GM13976 (cell line): ENCODE data around the gene DCLK3.

Source experiments
- DNase-seq: peaks from one replicate; pipeline ENCODE4 v3.0.0; 2012; ENCODE audit warnings: low spot score
- in situ Hi-C: fragments of 300-500 bp; cut with MboI; formaldehyde crosslinking; loops from one replicate; pipeline ENCODE4 v1.12.0; 2022; ENCODE audit warnings: low sequenced_read_pairs, mixed read lengths, inconsistent platforms; ENCODE audit not compliant: unreplicated experiment
- TF ChIP-seq, protein P1 (sequence below): IDR thresholded peaks from 2 replicates; pipeline ENCODE4 v1.5.1; 2012; ENCODE audit warnings: borderline replicate concordance, mild to moderate bottlenecking; ENCODE audit not compliant: insufficient read depth; ENCODE audit errors: extremely low read depth, missing control alignments, control extremely low read depth

Gene DCLK3

DNA sequence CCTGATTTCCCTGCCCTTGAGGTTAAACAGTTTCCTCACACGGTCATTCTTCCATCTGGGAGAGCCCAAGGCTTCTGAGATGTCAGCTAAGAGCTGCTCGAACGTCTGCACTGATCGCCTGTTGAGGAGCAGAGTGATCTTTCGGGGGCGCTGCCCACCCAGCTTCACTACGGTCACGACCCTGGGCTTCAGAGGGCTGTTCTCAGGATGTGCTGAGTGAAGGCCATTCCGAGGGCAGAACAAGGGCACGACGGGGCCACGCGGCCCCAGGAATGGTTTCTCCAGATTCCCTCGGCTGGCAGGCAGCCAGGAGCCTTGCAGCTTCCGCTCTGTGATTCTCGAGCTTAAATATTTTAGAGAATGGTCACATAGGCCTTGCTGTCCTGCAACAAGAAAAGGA, 25.7 kb downstream of the DCLK3 start:
- TF ChIP-seq, protein P1, sequence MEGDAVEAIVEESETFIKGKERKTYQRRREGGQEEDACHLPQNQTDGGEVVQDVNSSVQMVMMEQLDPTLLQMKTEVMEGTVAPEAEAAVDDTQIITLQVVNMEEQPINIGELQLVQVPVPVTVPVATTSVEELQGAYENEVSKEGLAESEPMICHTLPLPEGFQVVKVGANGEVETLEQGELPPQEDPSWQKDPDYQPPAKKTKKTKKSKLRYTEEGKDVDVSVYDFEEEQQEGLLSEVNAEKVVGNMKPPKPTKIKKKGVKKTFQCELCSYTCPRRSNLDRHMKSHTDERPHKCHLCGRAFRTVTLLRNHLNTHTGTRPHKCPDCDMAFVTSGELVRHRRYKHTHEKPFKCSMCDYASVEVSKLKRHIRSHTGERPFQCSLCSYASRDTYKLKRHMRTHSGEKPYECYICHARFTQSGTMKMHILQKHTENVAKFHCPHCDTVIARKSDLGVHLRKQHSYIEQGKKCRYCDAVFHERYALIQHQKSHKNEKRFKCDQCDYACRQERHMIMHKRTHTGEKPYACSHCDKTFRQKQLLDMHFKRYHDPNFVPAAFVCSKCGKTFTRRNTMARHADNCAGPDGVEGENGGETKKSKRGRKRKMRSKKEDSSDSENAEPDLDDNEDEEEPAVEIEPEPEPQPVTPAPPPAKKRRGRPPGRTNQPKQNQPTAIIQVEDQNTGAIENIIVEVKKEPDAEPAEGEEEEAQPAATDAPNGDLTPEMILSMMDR: no peak
- no peak for DNase-seq
- in situ Hi-C loops: loop anchor here (25.0 kb wide), 2 partner anchors 224 to 474 kb away; no protein-coding TSS in a partner anchor

DNA sequence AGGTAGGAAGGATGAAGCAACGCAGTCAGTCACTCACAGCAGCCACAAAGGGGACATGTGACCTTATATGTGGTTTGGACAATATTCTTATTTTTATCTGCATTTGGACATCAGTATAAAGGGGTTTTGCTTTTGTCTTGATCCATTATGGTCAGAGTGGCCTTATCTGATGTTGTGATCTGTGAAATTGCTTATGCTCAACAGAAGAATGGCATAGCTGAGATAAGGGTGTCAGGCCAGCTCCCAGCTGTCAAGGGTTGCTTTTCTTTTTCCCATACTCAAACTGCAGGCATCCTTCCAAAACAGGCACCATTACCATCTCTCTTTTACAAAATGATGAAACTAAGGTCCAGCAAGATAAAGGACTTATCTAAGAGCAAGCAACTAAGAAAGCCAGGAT, 28.1 kb downstream of the DCLK3 start:
- in situ Hi-C loops: loop anchor here (25.0 kb wide), 2 partner anchors 226 to 476 kb away; no protein-coding TSS in a partner anchor
- DNase-seq: no peak
- TF ChIP-seq, protein P1: no peak

DNA sequence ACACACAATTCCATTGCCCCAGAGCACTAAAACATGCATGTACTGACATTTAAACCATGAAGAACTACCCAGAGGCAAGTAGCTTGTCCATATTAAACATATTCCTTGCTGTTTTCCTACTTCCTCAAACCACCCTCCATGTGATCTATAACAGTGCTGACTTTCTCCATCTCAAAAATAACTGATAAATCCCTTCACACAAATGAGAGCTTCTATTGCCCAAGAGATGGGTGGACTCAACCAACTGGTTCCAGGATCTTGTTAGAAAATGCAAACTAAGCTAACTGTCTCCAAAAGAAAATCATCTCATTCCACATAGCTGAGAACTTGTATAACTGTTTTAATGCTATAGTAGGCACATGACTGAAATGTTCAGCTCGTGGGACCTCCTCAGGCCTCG, 29.6 kb downstream of the DCLK3 start:
- in situ Hi-C loops: loop anchor here (25.0 kb wide), 2 partner anchors 228 to 478 kb away; no protein-coding TSS in a partner anchor
- DNase-seq: no peak
- TF ChIP-seq, protein P1: no peak

DNA sequence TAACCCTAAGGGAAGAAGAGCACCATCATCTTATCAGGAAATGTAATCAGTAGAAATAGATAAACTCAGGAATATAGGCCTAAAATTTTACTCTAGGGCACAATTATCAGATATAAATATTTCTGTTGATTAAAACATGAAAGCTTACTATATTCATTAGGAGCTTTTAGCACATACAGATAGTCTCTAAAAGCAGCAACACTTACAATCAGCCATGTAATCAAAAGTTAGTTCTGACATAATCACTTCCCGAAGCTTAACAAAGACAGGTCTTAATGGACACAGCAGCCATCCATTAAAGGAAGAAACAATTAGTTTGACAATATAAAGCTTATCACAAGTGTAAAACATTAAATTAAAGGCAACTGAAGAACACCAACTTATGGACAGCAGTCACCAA, 30.6 kb downstream of the DCLK3 start:
- TF ChIP-seq, protein P1: no peak
- in situ Hi-C loops: loop anchor here (25.0 kb wide), 2 partner anchors 229 to 479 kb away; no protein-coding TSS in a partner anchor

DNA sequence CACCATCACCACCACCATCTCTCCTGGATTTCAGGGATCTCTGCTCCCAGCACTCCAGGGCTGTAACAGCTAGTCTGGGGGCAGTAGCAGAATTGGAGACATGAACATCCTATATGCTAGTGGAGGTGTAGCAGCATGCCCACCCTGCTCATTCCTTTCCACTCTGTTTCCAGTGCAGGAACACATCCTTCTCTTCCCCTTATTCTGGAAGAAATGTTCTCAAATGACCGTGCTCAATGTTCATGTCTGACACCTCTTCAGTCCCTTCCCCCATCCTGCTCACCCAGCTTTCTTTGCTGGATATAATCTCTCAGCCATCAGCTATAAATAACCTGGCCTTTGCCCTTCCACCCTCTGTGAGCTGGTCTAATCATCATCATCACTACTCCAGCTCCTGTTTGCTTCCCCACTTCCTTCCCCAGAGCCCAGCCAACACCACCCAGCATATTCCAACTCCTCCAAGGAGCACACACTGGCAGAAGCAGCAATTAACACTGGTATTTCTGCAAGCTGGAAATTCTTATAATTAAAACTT, 31.1 kb downstream of the DCLK3 start:
- in situ Hi-C loops: loop anchor here (25.0 kb wide), 2 partner anchors 229 to 479 kb away; no protein-coding TSS in a partner anchor
- no peak for DNase-seq
- TF ChIP-seq, protein P1: no peak

More for the DNA sequence above, 30.6 kb downstream of the DCLK3 start:
- DNase-seq: no peak

DNA sequence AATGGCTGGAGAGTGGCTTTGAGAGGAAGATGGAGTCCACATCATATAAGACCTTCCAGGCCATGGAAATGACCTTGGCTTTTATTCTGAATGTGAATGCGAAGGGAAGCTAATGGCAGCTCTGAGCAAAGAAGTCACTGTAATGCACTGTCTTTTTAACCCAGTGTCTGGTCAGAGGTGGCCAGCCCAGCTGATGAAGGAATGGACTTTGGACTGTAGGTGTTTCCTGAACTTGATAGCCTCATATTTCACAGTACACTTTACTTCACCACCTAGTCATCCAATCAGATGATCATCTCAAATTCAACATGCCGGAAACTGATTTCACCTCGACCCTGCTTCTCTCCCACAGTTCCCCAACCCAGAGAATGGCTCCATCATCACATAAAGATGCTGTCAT, 33.4 kb downstream of the DCLK3 start:
- TF ChIP-seq, protein P1: no peak
- no peak for DNase-seq
- in situ Hi-C loops: loop anchor here (25.0 kb wide), 2 partner anchors 231 to 481 kb away; no protein-coding TSS in a partner anchor
